HCT116 (cell line): ENCODE results near the gene KCNK15. TPM values are rescaled to one million over a fixed set of nuclear protein-coding genes. Genes with fewer than 3 reads are reported as not detected.

Source experiments
- ATAC-seq: fragments of 200-7000 bp; cut with Tn5 transposase; 2 replicates; pipeline ENCODE4 v1.9.1; 2020; ENCODE audit warnings: mild to moderate bottlenecking, moderate library complexity
- BruUV-seq: library from RNA; stranded (reverse); fragments of 400-500 nt; replicated peaks from 2 replicates; lab custom pipeline; 2021; lab: Mats Ljungman, UMichigan
- CTCF ChIA-PET: fragments of 300-600 bp; sonication (Branson Sonifier 250); formaldehyde crosslinking; loops from one replicate; lab custom pipeline; 2021; ENCODE audit warnings: antibody characterized with exemption; lab: Charles Lee
- POLR2A ChIA-PET: fragments of 300-600, 350-600 bp; sonication (Branson Sonifier 250); formaldehyde crosslinking; loops from one replicate; lab custom pipeline; 2021; ENCODE audit warnings: antibody characterized with exemption; lab: Charles Lee
- RAD21 ChIA-PET, 2 experiments: fragments of 300-600 bp; sonication (Branson Sonifier 250); formaldehyde crosslinking; loops; one replicate each; lab custom pipeline; 2023; ENCODE audit warnings: low total read pairs in 2 of 2; ENCODE audit not compliant: uncharacterized antibody in 2 of 2, unreplicated experiment in 2 of 2, low non-redundant PET in 1 of 2; lab: Charles Lee
- DNase-seq: peaks from one replicate; pipeline ENCODE4 v3.0.0-alpha.2; 2010; ENCODE audit warnings: low read depth, low spot score
- H2AFZ ChIP-seq: fragments of 200-600 bp; shearing (Covaris generic), sonication (generic); 2 replicates; pipeline ENCODE4 v1.6.1; 2017; ENCODE audit warnings: low read depth, mixed run types, mixed read lengths, antibody characterized with exemption, low read length; ENCODE audit not compliant: poor library complexity, severe bottlenecking
- H3K27ac ChIP-seq: 2 replicates; pipeline ENCODE4 v1.5.1; 2012; ENCODE audit warnings: low read depth, low read length
- H3K27me3 ChIP-seq: fragments of 200-600 bp; sonication (generic); 2 replicates; pipeline ENCODE4 v1.6.1; 2016; ENCODE audit warnings: mixed run types, low read length, mixed read lengths; ENCODE audit not compliant: insufficient read depth
- H3K36me3 ChIP-seq, 2 experiments: fragments of 200-500 bp in 1 of 2; fragments of 200-600 bp in 1 of 2; sonication (Bioruptor generic) in 1 of 2; sonication (generic) in 1 of 2; 2 replicates each; pipeline versions ENCODE4 v1.5.1 to v1.6.1; 2014 to 2016; ENCODE audit warnings: low read length in 2 of 2, inconsistent platforms in 1 of 2, mixed read lengths in 1 of 2, mixed run types in 1 of 2; ENCODE audit not compliant: insufficient read depth in 2 of 2, control insufficient read depth in 1 of 2
- H3K4me1 ChIP-seq, 2 experiments: fragments of 200-600 bp in 1 of 2; sonication (generic) in 1 of 2; 2 replicates each; pipeline versions ENCODE4 v1.5.1 to v1.6.1; 2012 to 2017; ENCODE audit warnings: low read length in 2 of 2, inconsistent platforms in 1 of 2, mild to moderate bottlenecking in 1 of 2, mixed read lengths in 1 of 2, mixed run types in 1 of 2, moderate library complexity in 1 of 2; ENCODE audit not compliant: insufficient read depth in 2 of 2, control insufficient read depth in 1 of 2
- H3K4me2 ChIP-seq: fragments of 200-600 bp; sonication (generic); 2 replicates; pipeline ENCODE4 v1.6.1; 2017; ENCODE audit warnings: mixed run types, low read length, mixed read lengths
- H3K4me3 ChIP-seq, 2 experiments: fragments of 200-600 bp in 1 of 2; sonication (generic) in 1 of 2; replicated peaks in 1 of 2; 2 replicates each; pipeline ENCODE4 v1.5.1; 2011 to 2016; ENCODE audit warnings: low read length in 2 of 2, control low read depth in 1 of 2, low read depth in 1 of 2, mild to moderate bottlenecking in 1 of 2, mixed read lengths in 1 of 2, mixed run types in 1 of 2
- H3K79me2 ChIP-seq: fragments of 200-600 bp; sonication (generic); 2 replicates; pipeline ENCODE4 v1.6.1; 2017; ENCODE audit warnings: mild to moderate bottlenecking, mixed run types, low read length, moderate library complexity, mixed read lengths; ENCODE audit not compliant: insufficient read depth
- H3K9ac ChIP-seq: fragments of 200-600 bp; sonication (generic); 2 replicates; pipeline ENCODE4 v1.6.1; 2016; ENCODE audit warnings: low read length, mixed read lengths
- H3K9me2 ChIP-seq: fragments of 200-600 bp; sonication (generic), shearing (Covaris generic); 2 replicates; pipeline ENCODE4 v1.6.1; 2017; ENCODE audit warnings: mixed run types, mild to moderate bottlenecking, moderate library complexity; ENCODE audit not compliant: insufficient read depth
- H3K9me3 ChIP-seq, 2 experiments: fragments of 200-500 bp in 1 of 2; fragments of 200-600 bp in 1 of 2; sonication (Bioruptor generic) in 1 of 2; sonication (generic) in 1 of 2; 2 replicates each; pipeline ENCODE4 v1.6.1; 2014 to 2017; ENCODE audit warnings: low read length in 2 of 2, mixed read lengths in 2 of 2, inconsistent platforms in 1 of 2, low read depth in 1 of 2, mild to moderate bottlenecking in 1 of 2, mixed run types in 1 of 2, moderate library complexity in 1 of 2; ENCODE audit not compliant: control insufficient read depth in 1 of 2, insufficient read depth in 1 of 2
- H4K20me1 ChIP-seq: fragments of 200-600 bp; sonication (generic), shearing (Covaris generic); 2 replicates; pipeline ENCODE4 v1.6.1; 2017; ENCODE audit warnings: mixed run types, mild to moderate bottlenecking, moderate library complexity; ENCODE audit not compliant: insufficient read depth
- CBX3 ChIP-seq: IDR thresholded peaks from 2 replicates; pipeline ENCODE4 v1.6.1; 2012; ENCODE audit warnings: low read depth
- CTCF ChIP-seq, 3 experiments: fragments of 200-600 bp in 1 of 3; sonication (generic) in 1 of 3; IDR thresholded peaks in 2 of 3; conservative IDR thresholded peaks in 1 of 3; 2 replicates each; pipeline ENCODE4 v1.5.1; 2012 to 2017; ENCODE audit warnings: low read depth in 2 of 3, low read length in 2 of 3, antibody characterized with exemption in 1 of 3, borderline replicate concordance in 1 of 3, control low read depth in 1 of 3, mild to moderate bottlenecking in 1 of 3, mixed read lengths in 1 of 3, mixed run types in 1 of 3, moderate library complexity in 1 of 3; ENCODE audit not compliant: insufficient read depth in 1 of 3
- EGR1 ChIP-seq: IDR thresholded peaks from 2 replicates; pipeline ENCODE4 v1.6.1; 2012; ENCODE audit warnings: low read depth
- ELF1 ChIP-seq: IDR thresholded peaks from 2 replicates; pipeline ENCODE4 v1.6.1; 2012; ENCODE audit warnings: low read depth, borderline replicate concordance
- EZH2 ChIP-seq: fragments of 200-600 bp; sonication (generic); IDR thresholded peaks from 2 replicates; pipeline ENCODE4 v1.6.1; 2017; ENCODE audit warnings: antibody characterized with exemption, mixed run types
- FOSL1 ChIP-seq: IDR thresholded peaks from 2 replicates; pipeline ENCODE4 v1.6.1; 2012; ENCODE audit warnings: low read depth
- JUND ChIP-seq: IDR thresholded peaks from 2 replicates; pipeline ENCODE4 v1.6.1; 2012
- MAX ChIP-seq: IDR thresholded peaks from 2 replicates; pipeline ENCODE4 v1.6.1; 2012
- POLR2A ChIP-seq: IDR thresholded peaks from 2 replicates; pipeline ENCODE4 v1.7.0; 2011; ENCODE audit warnings: borderline replicate concordance; ENCODE audit not compliant: insufficient read depth, insufficient read length; ENCODE audit errors: extremely low read depth
- POLR2AphosphoS5 ChIP-seq: IDR thresholded peaks from 2 replicates; pipeline ENCODE4 v1.6.1; 2011; ENCODE audit warnings: mild to moderate bottlenecking, low read depth, low read length, moderate library complexity
- RAD21 ChIP-seq: IDR thresholded peaks from 2 replicates; pipeline ENCODE4 v1.6.1; 2012; ENCODE audit warnings: low read depth, mild to moderate bottlenecking
- REST ChIP-seq: IDR thresholded peaks from 2 replicates; pipeline ENCODE4 v1.6.1; 2012; ENCODE audit warnings: low read depth
- SIN3A ChIP-seq: IDR thresholded peaks from 2 replicates; pipeline ENCODE4 v1.6.1; 2012; ENCODE audit warnings: low read depth
- SP1 ChIP-seq: IDR thresholded peaks from 2 replicates; pipeline ENCODE4 v1.6.1; 2012; ENCODE audit warnings: low read depth
- SRF ChIP-seq: IDR thresholded peaks from 2 replicates; pipeline ENCODE4 v1.6.1; 2012; ENCODE audit warnings: low read depth
- YY1 ChIP-seq: IDR thresholded peaks from 2 replicates; pipeline ENCODE4 v1.6.1; 2011; ENCODE audit warnings: low read length, low read depth, moderate library complexity, mild to moderate bottlenecking; ENCODE audit not compliant: insufficient replicate concordance; ENCODE audit errors: extremely low read depth
- ZFX ChIP-seq: fragments of 450-650 bp; IDR thresholded peaks from 2 replicates; pipeline ENCODE4 v1.6.1; 2017
- ZNF274 ChIP-seq: fragments of 200-500 bp; sonication (Bioruptor generic); IDR thresholded peaks from 2 replicates; pipeline ENCODE4 v1.6.1; 2014; ENCODE audit warnings: mild to moderate bottlenecking, low read depth, low read length, inconsistent platforms
- intact Hi-C: fragments of 100-400 bp; cut with micrococcal nuclease; formaldehyde crosslinking; loops from 2 replicates; pipeline ENCODE4 v1.10.0; 2022
- total RNA-seq: library from RNA; stranded (reverse); gene quantifications from one replicate; pipeline ENCODE4 v1.2.1, GENCODE V29; 2021; ENCODE audit not compliant: unreplicated experiment

Gene KCNK15
- total RNA-seq, 1 experiment from 2014 or later: not detected

GRCh38 chr20:44721785-44722054 lies 23.9 kb upstream of the KCNK15 start:
- no peak for TF ChIP-seq CTCF (IDR thresholded peaks at IDR 0.05 in 2 of 3, conservative IDR thresholded peaks at IDR 0.05 in 1 of 3; ENCODE audit: borderline replicate concordance in 1 of 3, insufficient read depth in 1 of 3, low read depth in 2 of 3, low read length in 2 of 3)
- no peak for TF ChIP-seq POLR2AphosphoS5
- no peak for TF ChIP-seq ZFX
- no peak for TF ChIP-seq FOSL1
- no peak for TF ChIP-seq POLR2A
- TF ChIP-seq JUND: no peak
- no peak for TF ChIP-seq ELF1
- TF ChIP-seq ZNF274: no peak
- TF ChIP-seq SP1: no peak
- TF ChIP-seq SIN3A: no peak
- TF ChIP-seq YY1: no peak
- TF ChIP-seq MAX: no peak
- TF ChIP-seq REST: no peak
- no peak for TF ChIP-seq EGR1
- TF ChIP-seq CBX3: no peak
- no peak for TF ChIP-seq RAD21
- TF ChIP-seq SRF: no peak
- no peak for TF ChIP-seq EZH2
- intact Hi-C loops: no loop called here
- ChIA-PET RAD21 (no interaction called here), POLR2A (interaction anchor here (0.7 kb wide), 1 partner anchor 78 kb away, joined by 3 read pairs; no protein-coding TSS in a partner anchor), CTCF (interaction anchor here (1.2 to 1.7 kb wide), 2 partner anchors 10 to 38 kb away, joined by 4 to 6 read pairs; no protein-coding TSS in a partner anchor)
- Histone ChIP-seq H3K27me3 (no peaks in the 10 kb centered on the region), H3K79me2 (no peaks in the 10 kb centered on the region), H3K4me1 (peaks cover 29 to 30% of the 10 kb centered on the region in 2 experiments), H4K20me1 (no peaks in the 10 kb centered on the region), H3K36me3 (no peaks in the 10 kb centered on the region), H3K9me3 (no peaks in the 10 kb centered on the region), H3K27ac (peak overlapping the region; percentile 39), H2AFZ (no peak overlapping the region), H3K9ac (no peak overlapping the region), H3K4me2 (peak overlapping the region; percentile 61), H3K4me3 (0 out of 4 replicates have a peak overlapping the region, but pooled peaks of 1 of the 2 experiments have one; percentile 0), H3K9me2 (no peaks in the 10 kb centered on the region)
- DNase-seq (no peak), ATAC-seq (no peak)
- BruUV-seq: no TSS peak
